ENCODE data around the gene TIAM2.

- TF ChIP-seq POLR2A (IDR thresholded peaks at IDR 0.05; ENCODE audit: low read depth) (no peak), CTCF (IDR thresholded peaks at IDR 0.05) (no peak), EP300 (IDR thresholded peaks at IDR 0.05) (no peak)
Observed at GRCh38 chr6:155078331-155078745, 83.2 kb downstream of the TIAM2 start.

All from esophagus muscularis mucosa (tissue), 4 donors.